HepG2 (cell line): ENCODE measurements around the gene PIM3. TPM values are rescaled to one million over a fixed set of nuclear protein-coding genes. Genes with fewer than 3 reads are reported as not detected.

Source experiments
- ARHGAP35 ChIP-seq: sonication (generic); formaldehyde crosslinking; IDR thresholded peaks from 2 replicates; pipeline ENCODE4 v1.9.0; 2022; ENCODE audit warnings: mild to moderate bottlenecking, inconsistent platforms, moderate library complexity, missing genetic modification reagents, borderline replicate concordance
- ASH2L ChIP-seq: fragments of 300-600, 200-600 bp; sonication (generic); IDR thresholded peaks from 2 replicates; pipeline ENCODE4 v1.7.0; 2017; ENCODE audit warnings: low read depth, mild to moderate bottlenecking, moderate library complexity, mixed read lengths, low read length; ENCODE audit not compliant: insufficient read length
- EEA1 ChIP-seq: sonication (generic); formaldehyde crosslinking; IDR thresholded peaks from 2 replicates; pipeline ENCODE4 v1.5.1; 2020; ENCODE audit warnings: mild to moderate bottlenecking, missing genetic modification reagents, borderline replicate concordance
- ESRRA ChIP-seq: sonication (generic); formaldehyde crosslinking; IDR thresholded peaks from 2 replicates; pipeline ENCODE4 v1.5.1; 2020; ENCODE audit warnings: mild to moderate bottlenecking, low read depth, missing genetic modification reagents
- GABPA ChIP-seq, 2 experiments: IDR thresholded peaks; 2 replicates each; pipeline ENCODE4 v1.6.1; 2011 to 2016; ENCODE audit warnings: low read depth in 2 of 2, low read length in 1 of 2, missing biosample characterization in 1 of 2, missing genetic modification characterization in 1 of 2
- KMT2A ChIP-seq: sonication (generic); formaldehyde crosslinking; IDR thresholded peaks from 2 replicates; pipeline ENCODE4 v1.4.0; 2020; ENCODE audit warnings: missing genetic modification reagents
- MYC ChIP-seq: sonication (generic); formaldehyde crosslinking; IDR thresholded peaks from 2 replicates; pipeline ENCODE4 v1.9.0; 2021; ENCODE audit warnings: missing genetic modification reagents, borderline replicate concordance
- NCOA1 ChIP-seq: sonication (generic); formaldehyde crosslinking; IDR thresholded peaks from 2 replicates; pipeline ENCODE4 v1.9.0; 2021; ENCODE audit warnings: missing genetic modification reagents
- NONO ChIP-seq, 2 experiments: fragments of 450-650 bp in 1 of 2; sonication (generic) in 1 of 2; formaldehyde crosslinking in 1 of 2; IDR thresholded peaks in 1 of 2; conservative IDR thresholded peaks in 1 of 2; 2 replicates each; pipeline versions ENCODE4 v1.6.1 to v1.8.0; 2017 to 2022; ENCODE audit warnings: mild to moderate bottlenecking in 1 of 2, missing genetic modification reagents in 1 of 2, moderate library complexity in 1 of 2
- PPARG ChIP-seq: conservative IDR thresholded peaks from 2 replicates; pipeline ENCODE4 v1.6.1; 2016; ENCODE audit warnings: missing biosample characterization, missing genetic modification reagents
- RARG ChIP-seq: sonication (generic); formaldehyde crosslinking; IDR thresholded peaks from 2 replicates; pipeline ENCODE4 v1.4.0; 2020; ENCODE audit warnings: low read depth, mild to moderate bottlenecking, missing genetic modification reagents
- SALL2 ChIP-seq: sonication (generic); formaldehyde crosslinking; IDR thresholded peaks from 2 replicates; pipeline ENCODE4 v1.8.1; 2023; ENCODE audit warnings: mild to moderate bottlenecking, missing genetic modification reagents, inconsistent platforms
- SP4 ChIP-seq: sonication (generic); formaldehyde crosslinking; IDR thresholded peaks from 2 replicates; pipeline ENCODE4 v1.8.1; 2023; ENCODE audit warnings: mild to moderate bottlenecking, missing genetic modification reagents
- ZKSCAN8 ChIP-seq: IDR thresholded peaks from 2 replicates; pipeline ENCODE4 v1.6.1; 2016; ENCODE audit warnings: borderline replicate concordance, missing genetic modification reagents, missing compliant biosample characterization
- ZNF12 ChIP-seq: sonication (generic); formaldehyde crosslinking; IDR thresholded peaks from 2 replicates; pipeline ENCODE4 v1.5.0; 2020; ENCODE audit warnings: missing genetic modification reagents
- ZNF124 ChIP-seq: sonication (generic); formaldehyde crosslinking; IDR thresholded peaks from 2 replicates; pipeline ENCODE4 v1.4.0; 2020; ENCODE audit warnings: missing genetic modification reagents
- ZNF263 ChIP-seq: sonication (generic); formaldehyde crosslinking; IDR thresholded peaks from 2 replicates; pipeline ENCODE4 v1.4.0; 2020; ENCODE audit warnings: missing genetic modification reagents
- ZNF569 ChIP-seq: sonication (generic); formaldehyde crosslinking; IDR thresholded peaks from 2 replicates; pipeline ENCODE4 v1.5.0; 2020; ENCODE audit warnings: mild to moderate bottlenecking, missing genetic modification reagents, moderate library complexity, borderline replicate concordance
- ZNF615 ChIP-seq: sonication (generic); formaldehyde crosslinking; IDR thresholded peaks from 2 replicates; pipeline ENCODE4 v1.5.0; 2020; ENCODE audit warnings: mild to moderate bottlenecking, missing genetic modification reagents, borderline replicate concordance
- polyA plus RNA-seq, 8 experiments: library from polyadenylated mRNA; depleted of rRNA in 3 of 8; stranded (reverse) in 7 of 8; unstranded in 1 of 8; fragments of >200 nt; fragmentation: Illumina TruSeq in 4 of 8; extraction: Trizol in 4 of 8; gene quantifications; 2 replicates each; pipeline versions ENCODE4 v1.2.1 to v1.2.3, GENCODE V29; 2011 to 2016; ENCODE audit warnings: low read depth in 4 of 8, missing spikeins in 1 of 8, mixed read lengths in 1 of 8; ENCODE audit not compliant: insufficient read depth in 1 of 8
- total RNA-seq, 5 experiments: library from RNA; depleted of rRNA; stranded (reverse); fragments of >200 nt; fragmentation: Illumina TruSeq; extraction: Trizol; gene quantifications; 2 replicates each; pipeline ENCODE4 v1.2.3, GENCODE V29; 2016; ENCODE audit warnings: low read depth in 1 of 5
- TF ChIP-seq, protein P1 (sequence below), 2 experiments: sonication (generic) in 1 of 2; formaldehyde crosslinking in 1 of 2; IDR thresholded peaks; 2 replicates each; pipeline versions ENCODE4 v1.4.0 to v1.6.1; 2018 to 2020; ENCODE audit warnings: missing genetic modification reagents in 2 of 2, borderline replicate concordance in 1 of 2, low read depth in 1 of 2, mild to moderate bottlenecking in 1 of 2, missing biosample characterization in 1 of 2
- TF ChIP-seq, protein P2 (sequence below): sonication (generic); formaldehyde crosslinking; IDR thresholded peaks from 2 replicates; pipeline ENCODE4 v1.4.0; 2020; ENCODE audit warnings: missing genetic modification reagents, borderline replicate concordance

PIM3 gene
- total and polyA plus RNA-seq, 2 of the 13 experiments (the other 11 are each of a cell fraction or from before 2014, with no cell fraction given): 21.6 to 31.2 TPM

DNA sequence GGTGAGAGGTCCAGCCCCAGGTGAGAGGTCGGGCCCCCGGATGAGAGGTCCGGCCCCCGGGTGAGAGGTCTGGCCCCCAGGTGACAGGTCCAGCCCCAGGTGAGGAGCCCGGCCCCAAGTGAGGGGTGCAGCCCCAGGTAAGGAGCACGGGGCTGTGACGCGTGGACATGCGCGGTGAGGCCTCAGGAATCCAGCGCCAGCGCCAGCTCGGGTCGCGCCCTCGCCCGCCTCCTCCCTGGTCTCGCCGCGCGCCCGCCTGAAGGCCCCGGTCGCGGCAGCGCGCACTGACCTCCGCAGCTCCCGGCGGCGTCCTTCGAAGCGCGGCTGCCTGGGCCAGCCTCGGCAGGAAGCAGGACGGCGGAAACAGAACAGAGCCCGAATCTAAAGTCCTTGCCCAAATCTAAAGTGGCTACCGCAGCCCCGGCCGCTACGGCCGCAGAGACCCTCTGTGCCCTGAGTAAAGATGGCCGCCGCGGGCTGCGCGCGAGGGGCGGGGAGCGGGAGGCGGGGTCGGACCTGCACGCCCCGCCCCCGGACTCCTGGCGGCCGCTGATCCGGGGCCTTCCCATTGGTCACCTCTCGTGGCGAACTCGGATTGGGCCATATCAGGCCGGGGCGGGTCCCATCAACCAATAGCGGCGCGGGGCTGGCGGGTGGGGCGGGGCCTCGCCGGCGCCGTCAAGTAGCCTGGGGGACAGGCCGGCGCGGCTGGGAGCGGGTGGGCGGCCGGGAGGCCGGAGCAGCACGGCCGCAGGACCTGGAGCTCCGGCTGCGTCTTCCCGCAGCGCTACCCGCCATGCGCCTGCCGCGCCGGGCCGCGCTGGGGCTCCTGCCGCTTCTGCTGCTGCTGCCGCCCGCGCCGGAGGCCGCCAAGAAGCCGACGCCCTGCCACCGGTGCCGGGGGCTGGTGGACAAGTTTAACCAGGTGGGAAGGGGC, 42.3 kb upstream of the PIM3 start, which contains the start of the genes ALG12 and CRELD2 (continued):
- no peak for TF ChIP-seq RARG (CRISPR knock-in tag)
- TF ChIP-seq ARHGAP35 (CRISPR knock-in tag): peak; percentile 84; the same call in 1 of the 2 replicates
- peak; percentile 46; the same call in 1 of the 2 replicates for TF ChIP-seq ZKSCAN8 (CRISPR knock-in tag)
- peak; percentile 47; the same call in 1 of the 2 replicates for TF ChIP-seq ESRRA (CRISPR knock-in tag)
- TF ChIP-seq, protein P1, sequence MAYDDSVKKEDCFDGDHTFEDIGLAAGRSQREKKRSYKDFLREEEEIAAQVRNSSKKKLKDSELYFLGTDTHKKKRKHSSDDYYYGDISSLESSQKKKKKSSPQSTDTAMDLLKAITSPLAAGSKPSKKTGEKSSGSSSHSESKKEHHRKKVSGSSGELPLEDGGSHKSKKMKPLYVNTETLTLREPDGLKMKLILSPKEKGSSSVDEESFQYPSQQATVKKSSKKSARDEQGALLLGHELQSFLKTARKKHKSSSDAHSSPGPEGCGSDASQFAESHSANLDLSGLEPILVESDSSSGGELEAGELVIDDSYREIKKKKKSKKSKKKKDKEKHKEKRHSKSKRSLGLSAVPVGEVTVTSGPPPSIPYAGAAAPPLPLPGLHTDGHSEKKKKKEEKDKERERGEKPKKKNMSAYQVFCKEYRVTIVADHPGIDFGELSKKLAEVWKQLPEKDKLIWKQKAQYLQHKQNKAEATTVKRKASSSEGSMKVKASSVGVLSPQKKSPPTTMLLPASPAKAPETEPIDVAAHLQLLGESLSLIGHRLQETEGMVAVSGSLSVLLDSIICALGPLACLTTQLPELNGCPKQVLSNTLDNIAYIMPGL (CRISPR knock-in tag; IDR thresholded peaks at IDR 0.05; ENCODE audit: borderline replicate concordance in 1 of 2, low read depth in 1 of 2): peak; percentile 60 to 75; a peak in 3 of 4 replicates
- TF ChIP-seq EEA1 (CRISPR knock-in tag): peak; percentile 43; the same call in 1 of the 2 replicates
- TF ChIP-seq PPARG (CRISPR knock-in tag): peak; percentile 38; the same call in 1 of the 2 replicates
- TF ChIP-seq KMT2A (CRISPR knock-in tag): peak; percentile 30; the same call in 1 of the 2 replicates
- peak; percentile 70 for TF ChIP-seq ASH2L
- no peak for TF ChIP-seq NCOA1 (CRISPR knock-in tag)
- TF ChIP-seq ZNF615 (CRISPR knock-in tag): no peak
- TF ChIP-seq SP4 (CRISPR knock-in tag): peak; percentile 98
- peak; percentile 48 for TF ChIP-seq GABPA (IDR thresholded peaks at IDR 0.05; ENCODE audit: low read depth, low read length)
- TF ChIP-seq GABPA (CRISPR knock-in tag; IDR thresholded peaks at IDR 0.05; ENCODE audit: low read depth): peak; percentile 74
- peak; percentile 30; the same call in 1 of the 2 replicates for TF ChIP-seq ZNF263 (CRISPR knock-in tag)
- no peak for TF ChIP-seq NONO (IDR thresholded peaks at IDR 0.05)
- TF ChIP-seq NONO (CRISPR knock-in tag; conservative IDR thresholded peaks at IDR 0.05): peak; percentile 78
- TF ChIP-seq, protein P2, sequence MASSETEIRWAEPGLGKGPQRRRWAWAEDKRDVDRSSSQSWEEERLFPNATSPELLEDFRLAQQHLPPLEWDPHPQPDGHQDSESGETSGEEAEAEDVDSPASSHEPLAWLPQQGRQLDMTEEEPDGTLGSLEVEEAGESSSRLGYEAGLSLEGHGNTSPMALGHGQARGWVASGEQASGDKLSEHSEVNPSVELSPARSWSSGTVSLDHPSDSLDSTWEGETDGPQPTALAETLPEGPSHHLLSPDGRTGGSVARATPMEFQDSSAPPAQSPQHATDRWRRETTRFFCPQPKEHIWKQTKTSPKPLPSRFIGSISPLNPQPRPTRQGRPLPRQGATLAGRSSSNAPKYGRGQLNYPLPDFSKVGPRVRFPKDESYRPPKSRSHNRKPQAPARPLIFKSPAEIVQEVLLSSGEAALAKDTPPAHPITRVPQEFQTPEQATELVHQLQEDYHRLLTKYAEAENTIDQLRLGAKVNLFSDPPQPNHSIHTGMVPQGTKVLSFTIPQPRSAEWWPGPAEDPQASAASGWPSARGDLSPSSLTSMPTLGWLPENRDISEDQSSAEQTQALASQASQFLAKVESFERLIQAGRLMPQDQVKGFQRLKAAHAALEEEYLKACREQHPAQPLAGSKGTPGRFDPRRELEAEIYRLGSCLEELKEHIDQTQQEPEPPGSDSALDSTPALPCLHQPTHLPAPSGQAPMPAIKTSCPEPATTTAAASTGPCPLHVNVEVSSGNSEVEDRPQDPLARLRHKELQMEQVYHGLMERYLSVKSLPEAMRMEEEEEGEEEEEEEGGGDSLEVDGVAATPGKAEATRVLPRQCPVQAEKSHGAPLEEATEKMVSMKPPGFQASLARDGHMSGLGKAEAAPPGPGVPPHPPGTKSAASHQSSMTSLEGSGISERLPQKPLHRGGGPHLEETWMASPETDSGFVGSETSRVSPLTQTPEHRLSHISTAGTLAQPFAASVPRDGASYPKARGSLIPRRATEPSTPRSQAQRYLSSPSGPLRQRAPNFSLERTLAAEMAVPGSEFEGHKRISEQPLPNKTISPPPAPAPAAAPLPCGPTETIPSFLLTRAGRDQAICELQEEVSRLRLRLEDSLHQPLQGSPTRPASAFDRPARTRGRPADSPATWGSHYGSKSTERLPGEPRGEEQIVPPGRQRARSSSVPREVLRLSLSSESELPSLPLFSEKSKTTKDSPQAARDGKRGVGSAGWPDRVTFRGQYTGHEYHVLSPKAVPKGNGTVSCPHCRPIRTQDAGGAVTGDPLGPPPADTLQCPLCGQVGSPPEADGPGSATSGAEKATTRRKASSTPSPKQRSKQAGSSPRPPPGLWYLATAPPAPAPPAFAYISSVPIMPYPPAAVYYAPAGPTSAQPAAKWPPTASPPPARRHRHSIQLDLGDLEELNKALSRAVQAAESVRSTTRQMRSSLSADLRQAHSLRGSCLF (CRISPR knock-in tag): no peak
- TF ChIP-seq SALL2 (CRISPR knock-in tag): peak; percentile 29
- peak; percentile 64 for TF ChIP-seq MYC (CRISPR knock-in tag)
- peak; percentile 63; the same call in 1 of the 2 replicates for TF ChIP-seq ZNF124 (CRISPR knock-in tag)
- TF ChIP-seq ZNF569: no peak
- 0 out of 2 replicates have a peak, but pooled peaks have one; percentile 35 for TF ChIP-seq ZNF12 (CRISPR knock-in tag)
